Neutrophil (primary cell): ENCODE measurements around the gene CBFA2T3.
"Not testable (repeated sequence)": the region's sequence is repeated elsewhere in the genome, so short reads cannot be mapped to it uniquely, and the experiment has no call there.

Experiments used
- H3K27ac ChIP-seq: fragments of 200-600 bp; sonication (generic); 2 replicates; pipeline ENCODE4 v1.5.1; 2016; ENCODE audit warnings: mild to moderate bottlenecking, moderate library complexity
- H3K27me3 ChIP-seq: fragments of 200-600 bp; sonication (generic); 2 replicates; pipeline ENCODE4 v1.6.0; 2016; ENCODE audit warnings: mild to moderate bottlenecking
- H3K36me3 ChIP-seq: fragments of 200-600 bp; sonication (generic); 2 replicates; pipeline ENCODE4 v1.5.1; 2017
- H3K4me1 ChIP-seq, 2 experiments: fragments of 200-600 bp in 1 of 2; sonication (generic) in 1 of 2; 1 replicate in 1 of 2; 2 replicates in 1 of 2; pipeline versions ENCODE4 v1.5.1 to v1.6.1; 2013 to 2016; ENCODE audit warnings: low read depth in 1 of 2, low read length in 1 of 2, mild to moderate bottlenecking in 1 of 2, moderate library complexity in 1 of 2; ENCODE audit not compliant: control insufficient read depth in 1 of 2, insufficient read depth in 1 of 2
- H3K4me3 ChIP-seq, 2 experiments: fragments of 200-600 bp in 1 of 2; sonication (generic) in 1 of 2; 1 replicate in 1 of 2; 2 replicates in 1 of 2; pipeline ENCODE4 v1.5.1; 2013 to 2016; ENCODE audit warnings: low read depth in 1 of 2, low read length in 1 of 2, mild to moderate bottlenecking in 1 of 2, moderate library complexity in 1 of 2
- H3K9me3 ChIP-seq: fragments of 200-600 bp; sonication (generic); 2 replicates; pipeline ENCODE4 v1.5.1; 2016
- CTCF ChIP-seq: fragments of 200-600 bp; sonication (generic); IDR thresholded peaks from 2 replicates; pipeline ENCODE4 v1.5.1; 2016; ENCODE audit warnings: antibody characterized with exemption

Gene CBFA2T3

GRCh38 chr16:89004209-89004831 lies 27.3 kb upstream of the CBFA2T3 start:
- no peak for TF ChIP-seq CTCF
- Histone ChIP-seq H3K4me3 (peak overlapping the region in 1 of 2 experiments; percentile 1), H3K36me3 (no peaks in the 10 kb centered on the region), H3K4me1 (no peaks in the 10 kb centered on the region), H3K27me3 (peaks cover 44% of the 10 kb centered on the region), H3K27ac (no peak overlapping the region), H3K9me3 (no peaks in the 10 kb centered on the region)

- TF ChIP-seq CTCF = no peak
- no peaks in the 10 kb centered on the region for H3K4me1 ChIP-seq
- no peaks in the 10 kb centered on the region for H3K36me3 ChIP-seq
- peaks cover 44% of the 10 kb centered on the region for H3K27me3 ChIP-seq
- no peaks in the 10 kb centered on the region for H3K9me3 ChIP-seq
- H3K4me3 ChIP-seq = no peak overlapping the region
- H3K27ac ChIP-seq = no peak overlapping the region
Observed at GRCh38 chr16:89003831-89004208, 26.8 kb upstream of the CBFA2T3 start.

- Histone ChIP-seq H3K27ac (no peak overlapping the region), H3K9me3 (peaks cover 1% of the 10 kb centered on the region), H3K27me3 (peaks cover 44% of the 10 kb centered on the region), H3K4me1 (no peaks in the 10 kb centered on the region), H3K36me3 (no peaks in the 10 kb centered on the region), H3K4me3 (no peak overlapping the region)
- no peak for TF ChIP-seq CTCF
Observed at GRCh38 chr16:89002851-89003830, 26.1 kb upstream of the CBFA2T3 start.

- not testable (repeated sequence) for H3K27ac ChIP-seq, H3K4me1 ChIP-seq
- H3K27me3 ChIP-seq = peaks cover 37% of the 10 kb centered on the region
Observed at GRCh38 chr16:89002081-89002480, 25.1 kb upstream of the CBFA2T3 start.

GRCh38 chr16:89001117-89002027 lies 24.4 kb upstream of the CBFA2T3 start:
- H3K4me3 ChIP-seq = no peak overlapping the region
- no peak for TF ChIP-seq CTCF

More at GRCh38 chr16:89002081-89002480, 25.1 kb upstream of the CBFA2T3 start:
- H3K36me3 ChIP-seq, H3K9me3 ChIP-seq, H3K4me3 ChIP-seq: not testable (repeated sequence)

More at GRCh38 chr16:89001117-89002027, 24.4 kb upstream of the CBFA2T3 start:
- Histone ChIP-seq H3K4me1 (no peaks in the 10 kb centered on the region), H3K9me3 (peaks cover 7% of the 10 kb centered on the region), H3K27ac (no peak overlapping the region), H3K27me3 (peaks cover 34% of the 10 kb centered on the region), H3K36me3 (no peaks in the 10 kb centered on the region)
